ENCODE measurements around the gene COX7A2L.

- TF ChIP-seq CTCF (IDR thresholded peaks at IDR 0.05) (no peak), POLR2A (IDR thresholded peaks at IDR 0.05) (no peak)
Measured at GRCh38 chr2:42386682-42387081, 25.7 kb upstream of the COX7A2L start.
